Activated naive CD4-positive, alpha-beta T cell treated with anti-CD3 and anti-CD28 coated beads, Interleukin-2, amount 50 U/mL, for 72 hours (primary cell): ENCODE results near the gene TMEM119. TPM values are rescaled to one million over a fixed set of nuclear protein-coding genes. Genes with fewer than 3 reads are reported as not detected.
"Not testable (repeated sequence)": the region's sequence is repeated elsewhere in the genome, so short reads cannot be mapped to it uniquely, and the experiment has no call there.

Experiments used
- ATAC-seq, 2 donors: fragments of 150-1000 bp; cut with Tn5 transposase; 2 replicates each; pipeline ENCODE4 v1.10.0; 2021; ENCODE audit warnings: mild to moderate bottlenecking in 2 of 2, moderate library complexity in 2 of 2
- DNase-seq, 2 donors: peaks; one replicate each; pipeline ENCODE4 v3.0.0; 2021 to 2022; ENCODE audit warnings: low spot score in 2 of 2
- H3K27ac Mint-ChIP-seq, 2 donors: one replicate each; pipeline ENCODE4 v1.8.0; 2022; ENCODE audit warnings: mild to moderate bottlenecking in 2 of 2, mixed read lengths in 2 of 2
- H3K36me3 Mint-ChIP-seq, 2 donors: one replicate each; pipeline ENCODE4 v1.8.0; 2022; ENCODE audit warnings: mixed read lengths in 2 of 2
- H3K9me3 Mint-ChIP-seq, 2 donors: one replicate each; pipeline ENCODE4 v1.8.0; 2022; ENCODE audit warnings: mixed read lengths in 2 of 2
- total RNA-seq, 2 donors: library from RNA; stranded (reverse); gene quantifications; one replicate each; pipeline ENCODE4 v1.2.3, GENCODE V29; 2022

Gene TMEM119
- total RNA-seq, 2 donors from 2014 or later, result 0.09 TPM; not detected in 1

- Mint-ChIP-seq H3K9me3 (no peaks in the 10 kb centered on the region), H3K27ac (no peak overlapping the region), H3K36me3 (no peaks in the 10 kb centered on the region)
- no peak for DNase-seq
- ATAC-seq, result no peak
Measured at GRCh38 chr12:108585864-108586263, 12.0 kb downstream of the TMEM119 start.

GRCh38 chr12:108584456-108585065, 13.3 kb downstream of the TMEM119 start:
- DNase-seq, result no peak
- ATAC-seq, result no peak
- Mint-ChIP-seq H3K9me3 (no peaks in the 10 kb centered on the region), H3K36me3 (no peaks in the 10 kb centered on the region), H3K27ac (no peak overlapping the region)

- peaks cover 3% of the 10 kb centered on the region in 2 donors for H3K9me3 Mint-ChIP-seq
- no peaks in the 10 kb centered on the region for H3K36me3 Mint-ChIP-seq
- no peak for DNase-seq
- no peak for ATAC-seq
- no peak overlapping the region for H3K27ac Mint-ChIP-seq
Measured at GRCh38 chr12:108583991-108584390, 13.9 kb downstream of the TMEM119 start.

GRCh38 chr12:108582978-108583770, 14.7 kb downstream of the TMEM119 start:
- peaks cover 10 to 11% of the 10 kb centered on the region in 2 donors for H3K9me3 Mint-ChIP-seq
- no peak overlapping the region for H3K27ac Mint-ChIP-seq
- no peaks in the 10 kb centered on the region for H3K36me3 Mint-ChIP-seq
- no peak for DNase-seq
- ATAC-seq, result no peak

- Mint-ChIP-seq H3K36me3 (no peaks in the 10 kb centered on the region), H3K9me3 (peaks cover 10 to 12% of the 10 kb centered on the region in 2 donors), H3K27ac (no peak overlapping the region)
- ATAC-seq, result no peak
- no peak for DNase-seq
Measured at GRCh38 chr12:108582509-108582908, 15.4 kb downstream of the TMEM119 start.

GRCh38 chr12:108581311-108582227, 16.3 kb downstream of the TMEM119 start:
- no peak overlapping the region for H3K27ac Mint-ChIP-seq
- H3K9me3 Mint-ChIP-seq, result peaks cover 10 to 12% of the 10 kb centered on the region in 2 donors
- DNase-seq (no peak), ATAC-seq (no peak)
- H3K36me3 Mint-ChIP-seq, result no peaks in the 10 kb centered on the region

GRCh38 chr12:108580531-108580930, 17.4 kb downstream of the TMEM119 start:
- ATAC-seq (no peak), DNase-seq (no peak)
- no peaks in the 10 kb centered on the region for H3K36me3 Mint-ChIP-seq
- H3K27ac Mint-ChIP-seq, result no peak overlapping the region
- H3K9me3 Mint-ChIP-seq, result peaks cover 10 to 12% of the 10 kb centered on the region in 2 donors

GRCh38 chr12:108578813-108579212, 19.1 kb downstream of the TMEM119 start:
- peaks cover 10 to 12% of the 10 kb centered on the region in 2 donors for H3K9me3 Mint-ChIP-seq
- H3K27ac Mint-ChIP-seq, result peak overlapping the region in 1 of 2 donors; percentile 80
- H3K36me3 Mint-ChIP-seq, result no peaks in the 10 kb centered on the region
- ATAC-seq (no peak), DNase-seq (no peak)

GRCh38 chr12:108578264-108578663, 19.6 kb downstream of the TMEM119 start:
- no peak for ATAC-seq
- Mint-ChIP-seq H3K36me3 (no peaks in the 10 kb centered on the region), H3K9me3 (peaks cover 10 to 12% of the 10 kb centered on the region in 2 donors), H3K27ac (peak overlapping the region in 1 of 2 donors; percentile 80)
- no peak for DNase-seq

GRCh38 chr12:108577458-108577857, 20.4 kb downstream of the TMEM119 start:
- peaks cover 10 to 12% of the 10 kb centered on the region in 2 donors for H3K9me3 Mint-ChIP-seq
- no peak for DNase-seq
- H3K36me3 Mint-ChIP-seq, result no peaks in the 10 kb centered on the region
- H3K27ac Mint-ChIP-seq, result no peak overlapping the region
- no peak for ATAC-seq

GRCh38 chr12:108576660-108577234, 21.1 kb downstream of the TMEM119 start:
- H3K36me3 Mint-ChIP-seq, result no peaks in the 10 kb centered on the region
- ATAC-seq (no peak), DNase-seq (peak in 1 of 2 donors; percentile 35)
- H3K27ac Mint-ChIP-seq, result no peak overlapping the region
- H3K9me3 Mint-ChIP-seq, result peaks cover 10 to 12% of the 10 kb centered on the region in 2 donors

GRCh38 chr12:108575199-108575912, 22.5 kb downstream of the TMEM119 start:
- ATAC-seq, result peak in 1 of 2 donors; percentile 39
- peak in 1 of 2 donors; percentile 11 for DNase-seq
- Mint-ChIP-seq H3K36me3 (peaks cover 0 to 5% of the 10 kb centered on the region in 2 donors), H3K27ac (peak overlapping the region in 1 of 2 donors; percentile 73), H3K9me3 (peaks cover 10 to 12% of the 10 kb centered on the region in 2 donors)

GRCh38 chr12:108574276-108574675, 23.6 kb downstream of the TMEM119 start:
- peaks cover 10 to 12% of the 10 kb centered on the region in 2 donors for H3K9me3 Mint-ChIP-seq
- not testable (repeated sequence) for DNase-seq, H3K36me3 Mint-ChIP-seq, ATAC-seq
- peak overlapping the region in 1 of 2 donors; percentile 73 for H3K27ac Mint-ChIP-seq

- H3K36me3 Mint-ChIP-seq, result peaks cover 6 to 7% of the 10 kb centered on the region in 2 donors
- H3K9me3 Mint-ChIP-seq, result peaks cover under 1 to 3% of the 10 kb centered on the region in 2 donors
- DNase-seq (no peak), ATAC-seq (peak; percentile 65 to 81)
- no peak overlapping the region for H3K27ac Mint-ChIP-seq
Measured at GRCh38 chr12:108573317-108573716, 24.6 kb downstream of the TMEM119 start.

GRCh38 chr12:108572166-108572790, 25.6 kb downstream of the TMEM119 start:
- Mint-ChIP-seq H3K27ac (no peak overlapping the region), H3K36me3 (peaks cover 14 to 18% of the 10 kb centered on the region in 2 donors), H3K9me3 (no peaks in the 10 kb centered on the region)
- DNase-seq (no peak), ATAC-seq (no peak)
